Dermis microvascular lymphatic vessel endothelial cell (primary cell): ENCODE results near the gene UBR1. TPM values are rescaled to one million over a fixed set of nuclear protein-coding genes. Genes with fewer than 3 reads are reported as not detected.
"Not testable (repeated sequence)": the region's sequence is repeated elsewhere in the genome, so short reads cannot be mapped to it uniquely, and the experiment has no call there.

Experiments used
- DNase-seq, 2 donors: peaks; one replicate each; pipeline versions ENCODE4 v3.0.0 to v3.0.0-alpha.2; 2010; ENCODE audit warnings: low read depth in 2 of 2
- total RNA-seq: library from RNA; depleted of rRNA; stranded (reverse); fragments of >200 nt; gene quantifications from 2 replicates; pipeline ENCODE4 v1.2.1, GENCODE V29; 2014

UBR1 gene
- total RNA-seq, 1 donor from 2014 or later, result 21.3 TPM

GRCh38 chr15:43056696-43057095 lies 49.1 kb downstream of the UBR1 start:
- no peak for DNase-seq

GRCh38 chr15:43052860-43053259 lies 53.0 kb downstream of the UBR1 start:
- DNase-seq, result no peak

- no peak for DNase-seq
Measured at GRCh38 chr15:43048935-43049334, 56.9 kb downstream of the UBR1 start.

- DNase-seq, result no peak
Measured at GRCh38 chr15:43046484-43046883, 59.4 kb downstream of the UBR1 start.

GRCh38 chr15:43042885-43043284 lies 63.0 kb downstream of the UBR1 start:
- no peak for DNase-seq

GRCh38 chr15:43041085-43041484 lies 64.8 kb downstream of the UBR1 start:
- DNase-seq, result not testable (repeated sequence)

- DNase-seq, result not testable (repeated sequence)
Measured at GRCh38 chr15:43035240-43035639, 70.6 kb downstream of the UBR1 start.

GRCh38 chr15:43029476-43029875 lies 76.4 kb downstream of the UBR1 start:
- DNase-seq, result no peak

GRCh38 chr15:43025150-43025549 lies 80.7 kb downstream of the UBR1 start:
- DNase-seq, result no peak

GRCh38 chr15:43014671-43015070 lies 91.2 kb downstream of the UBR1 start:
- DNase-seq, result not testable (repeated sequence)

GRCh38 chr15:43009206-43009605 lies 96.6 kb downstream of the UBR1 start:
- no peak for DNase-seq

- no peak for DNase-seq
Measured at GRCh38 chr15:43008150-43008549, 97.7 kb downstream of the UBR1 start.

- DNase-seq, result no peak
Measured at GRCh38 chr15:43007551-43007950, 98.3 kb downstream of the UBR1 start.

- no peak for DNase-seq
Measured at GRCh38 chr15:43006991-43007390, 98.8 kb downstream of the UBR1 start.

GRCh38 chr15:43004886-43005595 lies 100.8 kb downstream of the UBR1 start:
- not testable (repeated sequence) for DNase-seq

GRCh38 chr15:42999201-42999779 lies 106.5 kb downstream of the UBR1 start:
- no peak for DNase-seq

- DNase-seq, result no peak
Measured at GRCh38 chr15:42996871-42997270, 109.0 kb downstream of the UBR1 start.

- peak in 1 of 2 donors; percentile 1 for DNase-seq
Measured at GRCh38 chr15:42994546-42994945, 111.3 kb downstream of the UBR1 start.

- peak in 1 of 2 donors; percentile 27 for DNase-seq
Measured at GRCh38 chr15:42992626-42993025, 113.2 kb downstream of the UBR1 start.

- DNase-seq, result no peak
Measured at GRCh38 chr15:42986693-42987342, 119.0 kb downstream of the UBR1 start.

GRCh38 chr15:42984493-42985034 lies 121.3 kb downstream of the UBR1 start:
- no peak for DNase-seq

GRCh38 chr15:42979113-42979512 lies 126.7 kb downstream of the UBR1 start:
- not testable (repeated sequence) for DNase-seq
